ENCODE data around the gene BMP8A.
"Not testable (repeated sequence)": the region's sequence is repeated elsewhere in the genome, so short reads cannot be mapped to it uniquely, and the experiment has no call there.

BMP8A gene, protein sequence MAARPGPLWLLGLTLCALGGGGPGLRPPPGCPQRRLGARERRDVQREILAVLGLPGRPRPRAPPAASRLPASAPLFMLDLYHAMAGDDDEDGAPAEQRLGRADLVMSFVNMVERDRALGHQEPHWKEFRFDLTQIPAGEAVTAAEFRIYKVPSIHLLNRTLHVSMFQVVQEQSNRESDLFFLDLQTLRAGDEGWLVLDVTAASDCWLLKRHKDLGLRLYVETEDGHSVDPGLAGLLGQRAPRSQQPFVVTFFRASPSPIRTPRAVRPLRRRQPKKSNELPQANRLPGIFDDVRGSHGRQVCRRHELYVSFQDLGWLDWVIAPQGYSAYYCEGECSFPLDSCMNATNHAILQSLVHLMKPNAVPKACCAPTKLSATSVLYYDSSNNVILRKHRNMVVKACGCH

DNA sequence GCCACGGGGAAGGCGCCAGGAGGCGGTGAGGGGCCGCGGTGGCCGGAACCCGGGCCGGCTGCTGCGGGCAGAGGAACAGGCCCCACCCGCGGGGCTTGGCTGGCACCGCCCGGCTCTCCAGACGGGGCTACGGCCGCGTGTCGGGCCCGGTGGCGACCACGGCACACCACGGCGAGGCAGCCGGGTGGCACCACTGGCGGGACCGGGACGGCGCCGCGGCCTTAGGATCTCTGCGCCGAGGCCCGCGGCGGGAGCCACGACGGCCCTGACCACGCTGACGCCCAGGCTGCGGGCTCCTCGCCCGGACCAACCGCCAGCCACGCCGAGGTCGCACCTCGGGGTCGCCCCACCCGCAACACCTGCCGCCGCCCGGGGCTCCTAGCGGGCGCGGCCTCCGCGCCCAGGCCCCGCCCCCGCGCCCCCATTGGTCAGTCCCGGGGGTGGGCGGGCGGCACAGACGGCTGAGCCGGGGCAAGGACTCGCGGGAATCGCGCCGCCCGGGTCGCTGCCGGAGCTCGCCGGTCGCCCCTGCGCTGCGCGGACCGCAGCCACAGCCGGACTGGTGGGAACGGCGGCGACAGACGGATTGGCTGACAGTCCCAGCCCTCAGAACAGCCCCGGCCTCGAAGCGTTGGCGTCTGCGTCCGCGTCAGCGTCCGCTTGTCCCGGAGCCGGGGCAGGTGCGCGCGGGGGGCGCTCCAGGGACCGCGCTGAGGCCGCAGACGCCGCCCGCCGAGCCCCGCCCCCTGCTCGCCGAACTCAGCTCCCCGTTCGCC, at the start of gene BMP8A:
BMP8A (plus strand) TSS at position 491 of the 776 bp plus-strand sequence. CDS start 356 bp downstream, outside the sequence.
- peak; percentile 69 to 74 for DNase-seq

DNA sequence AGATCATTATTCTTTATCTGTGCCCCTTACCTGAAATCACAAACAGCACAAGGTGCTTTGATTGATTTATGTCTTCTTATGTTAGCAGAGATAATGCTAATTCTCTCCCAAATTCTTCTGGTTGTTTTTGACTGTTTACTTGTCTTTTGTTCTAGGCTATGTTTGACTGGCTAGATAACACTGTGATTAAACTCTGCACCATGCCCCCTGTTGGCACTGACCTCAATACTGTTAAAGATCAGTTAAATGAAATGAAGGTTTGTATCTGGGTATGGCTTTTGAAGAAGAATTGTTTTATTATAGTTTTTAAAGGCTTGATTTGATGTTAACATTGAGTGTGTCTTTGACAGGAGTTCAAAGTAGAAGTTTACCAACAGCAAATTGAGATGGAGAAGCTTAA, 49.6 kb upstream of the BMP8A start:
- DNase-seq = no peak

- no peak for DNase-seq
Measured at GRCh38 chr1:39445573-39445972, 45.9 kb upstream of the BMP8A start.

- no peak for DNase-seq
Measured at GRCh38 chr1:39446986-39447567, 44.4 kb upstream of the BMP8A start.

DNA sequence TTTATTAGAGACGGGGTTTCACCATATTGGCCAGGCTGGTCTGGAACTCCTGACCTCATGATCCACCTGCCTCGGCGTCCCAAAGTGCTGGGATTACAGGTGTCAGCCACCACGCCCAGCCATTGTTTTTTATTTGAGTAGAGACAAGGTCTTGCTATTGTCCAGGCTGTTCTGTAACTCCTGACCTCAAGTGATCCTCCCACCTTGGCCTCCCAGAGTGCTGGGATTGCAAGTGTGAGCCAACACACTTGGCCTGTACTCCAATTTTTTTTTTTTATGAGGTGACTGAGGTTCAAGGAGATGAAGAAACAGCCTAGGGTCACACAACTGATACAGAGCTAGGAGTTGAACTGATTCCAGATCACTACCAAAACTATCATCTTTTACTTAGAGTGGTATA, 41.4 kb upstream of the BMP8A start:
- DNase-seq = not testable (repeated sequence)

DNA sequence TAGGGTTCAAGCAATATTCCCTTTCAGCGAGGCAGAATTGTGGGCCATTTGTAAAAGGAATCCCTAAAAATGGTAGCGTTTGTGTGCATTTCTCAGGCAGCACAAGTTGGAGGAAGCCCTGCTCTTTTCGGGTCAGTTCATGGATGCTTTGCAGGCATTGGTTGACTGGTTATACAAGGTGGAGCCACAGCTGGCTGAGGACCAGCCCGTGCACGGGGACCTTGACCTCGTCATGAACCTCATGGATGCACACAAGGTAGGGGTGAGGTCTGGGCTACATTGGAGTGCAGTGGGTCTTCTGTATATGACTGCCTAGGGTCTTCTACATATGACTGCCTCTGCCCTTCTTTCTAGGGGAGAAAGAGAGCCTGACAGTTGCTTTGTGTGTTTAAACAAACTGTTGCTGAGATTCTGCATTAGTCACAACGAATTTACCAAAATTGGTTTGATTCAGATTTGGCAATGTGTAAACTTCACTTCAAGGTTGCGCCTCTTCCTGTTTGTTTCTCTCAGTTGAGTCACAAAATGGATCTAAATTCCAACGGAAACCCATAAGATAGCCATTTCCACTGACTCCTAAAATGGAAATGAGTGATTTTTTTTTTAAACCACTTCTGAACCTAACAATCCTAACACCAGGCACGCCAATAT, 40.4 kb upstream of the BMP8A start:
- no peak for DNase-seq

DNA sequence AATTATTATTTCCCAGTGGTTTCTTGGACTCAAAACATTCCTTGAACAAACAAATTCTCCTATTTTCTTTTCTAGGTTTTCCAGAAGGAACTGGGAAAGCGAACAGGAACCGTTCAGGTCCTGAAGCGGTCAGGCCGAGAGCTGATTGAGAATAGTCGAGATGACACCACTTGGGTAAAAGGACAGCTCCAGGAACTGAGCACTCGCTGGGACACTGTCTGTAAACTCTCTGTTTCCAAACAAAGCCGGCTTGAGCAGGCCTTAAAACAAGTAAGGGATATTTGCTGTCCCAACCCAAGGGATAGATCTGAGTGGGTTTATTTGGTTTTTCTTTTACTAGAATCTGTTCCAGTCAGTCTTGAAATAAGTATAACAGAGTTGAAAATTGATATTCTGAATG, 39.4 kb upstream of the BMP8A start:
- no peak for DNase-seq

DNA sequence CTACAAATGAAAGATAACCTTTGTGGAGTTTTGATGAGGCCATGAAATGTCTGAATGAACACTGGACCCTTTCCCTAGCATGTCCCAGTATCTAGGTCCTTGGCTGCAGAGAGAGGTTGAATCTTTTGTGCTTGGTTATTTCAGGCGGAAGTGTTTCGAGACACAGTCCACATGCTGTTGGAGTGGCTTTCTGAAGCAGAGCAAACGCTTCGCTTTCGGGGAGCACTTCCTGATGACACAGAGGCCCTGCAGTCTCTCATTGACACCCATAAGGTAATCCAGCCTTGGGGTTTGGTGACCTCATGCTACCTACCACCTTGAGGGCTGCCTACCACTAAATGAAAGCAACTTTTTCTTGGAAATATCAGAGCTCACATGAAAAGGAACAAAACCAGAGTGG, 38.9 kb upstream of the BMP8A start:
- DNase-seq = no peak

GRCh38 chr1:39453603-39454002, 37.8 kb upstream of the BMP8A start:
- no peak for DNase-seq

DNA sequence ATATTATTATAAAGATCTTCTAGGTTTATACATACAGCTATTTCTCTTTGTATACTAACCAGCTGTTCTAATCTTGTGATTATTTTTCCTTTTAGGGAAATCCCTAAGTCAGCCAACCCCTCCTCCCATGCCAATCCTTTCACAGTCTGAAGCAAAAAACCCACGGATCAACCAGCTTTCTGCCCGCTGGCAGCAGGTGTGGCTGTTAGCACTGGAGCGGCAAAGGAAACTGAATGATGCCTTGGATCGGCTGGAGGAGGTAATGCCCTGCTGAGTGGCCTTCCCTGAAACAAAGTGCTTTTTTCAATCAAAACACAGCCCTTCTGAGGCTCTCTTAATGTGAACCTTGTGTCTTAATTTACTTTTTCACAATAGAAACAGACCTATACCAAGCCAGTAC, 32.4 kb upstream of the BMP8A start:
- DNase-seq = no peak

GRCh38 chr1:39462074-39462473, 29.4 kb upstream of the BMP8A start:
- no peak for DNase-seq

DNA sequence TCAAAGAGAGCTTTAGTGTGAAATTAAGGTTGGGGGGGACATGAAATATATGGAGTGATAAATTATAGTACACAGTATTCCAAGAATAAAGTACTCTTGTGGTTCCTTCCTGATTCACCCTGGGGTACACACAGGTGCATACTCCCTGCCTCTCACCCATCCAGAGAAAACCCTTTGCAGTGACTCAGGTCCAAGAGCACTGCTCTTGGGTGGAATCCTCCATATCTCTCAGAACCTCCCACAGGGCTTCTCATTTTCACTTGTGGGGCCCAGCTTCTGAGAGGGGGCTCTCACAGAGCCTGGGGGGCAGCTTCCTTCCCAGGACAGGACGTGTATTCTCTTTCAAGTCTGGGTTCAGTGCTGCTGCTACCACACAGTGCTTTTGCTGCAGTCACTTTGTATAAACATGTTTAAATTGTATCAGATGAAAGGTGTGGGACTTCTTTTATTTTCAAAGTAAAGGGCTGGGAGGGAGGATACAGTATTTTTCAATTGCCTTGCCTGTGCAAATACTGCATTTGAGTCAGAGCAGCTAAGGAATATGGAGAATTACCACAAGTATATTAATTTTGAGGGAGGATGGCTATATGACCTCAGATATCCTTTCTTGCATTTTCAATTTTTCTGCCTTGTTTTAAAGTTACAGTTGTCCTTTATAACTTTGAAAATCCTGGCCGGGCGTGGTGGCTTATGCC, 24.9 kb upstream of the BMP8A start:
- no peak for DNase-seq

- DNase-seq = not testable (repeated sequence)
Measured at GRCh38 chr1:39467108-39467720, 24.2 kb upstream of the BMP8A start.

DNA sequence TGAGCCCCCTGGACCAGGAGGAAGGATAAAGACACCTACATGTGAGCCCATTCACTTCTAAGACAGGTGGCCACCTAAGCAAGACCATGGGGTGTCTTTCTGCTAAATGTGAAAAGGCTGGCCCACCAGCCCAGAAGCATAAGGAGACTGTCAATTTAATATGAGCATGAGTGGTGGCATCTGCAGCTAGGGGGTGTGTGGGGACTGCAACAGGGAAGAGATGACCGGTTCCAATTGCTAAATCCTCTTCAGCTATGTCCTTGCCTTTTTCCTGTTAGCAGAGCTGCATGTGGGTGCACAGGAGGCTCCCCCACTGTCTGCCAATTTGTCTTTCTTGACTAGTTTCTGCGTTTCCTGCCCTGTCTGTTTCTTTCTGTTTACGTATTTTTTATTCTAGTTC, 22.3 kb upstream of the BMP8A start:
- DNase-seq = no peak

DNA sequence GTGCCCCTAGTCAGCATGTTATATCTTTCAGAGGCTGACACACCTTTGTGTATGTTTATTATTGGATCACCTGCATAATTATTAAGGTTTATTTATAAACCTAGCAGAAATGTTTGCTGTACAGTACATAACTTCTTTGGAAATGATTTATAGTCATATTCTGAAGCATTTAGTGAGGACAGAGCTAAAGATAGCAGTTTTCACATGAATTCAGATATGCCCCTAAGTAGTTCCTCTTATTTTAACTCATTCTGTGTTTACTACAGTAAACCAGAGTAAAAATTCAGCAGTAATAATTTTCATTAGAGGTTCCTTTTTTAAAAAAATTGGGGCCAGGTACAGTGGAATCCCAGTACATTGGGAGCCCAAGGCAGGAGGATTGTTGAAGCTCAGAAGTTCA, 21.4 kb upstream of the BMP8A start:
- no peak for DNase-seq

DNA sequence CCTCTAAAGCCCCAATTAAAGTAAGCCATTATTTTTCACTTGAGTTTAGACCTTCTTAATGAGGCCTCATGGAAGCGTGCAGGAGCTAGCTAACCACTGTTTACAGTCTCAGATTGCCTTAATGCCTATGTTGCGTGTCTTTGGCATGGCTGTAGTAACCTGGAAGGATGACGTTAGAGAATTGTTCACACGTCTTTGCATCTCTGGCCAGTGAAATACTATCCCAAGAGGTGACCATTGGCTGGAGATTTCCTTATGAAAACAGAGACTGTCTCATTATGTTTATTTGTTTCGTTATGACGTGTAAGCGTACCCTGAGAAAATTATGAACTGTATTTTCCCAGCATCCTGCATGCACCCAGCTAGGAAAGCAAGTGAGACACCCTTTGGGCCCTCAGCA, 18.6 kb upstream of the BMP8A start:
- DNase-seq = no peak

GRCh38 chr1:39473324-39473723, 18.1 kb upstream of the BMP8A start:
- no peak for DNase-seq

DNA sequence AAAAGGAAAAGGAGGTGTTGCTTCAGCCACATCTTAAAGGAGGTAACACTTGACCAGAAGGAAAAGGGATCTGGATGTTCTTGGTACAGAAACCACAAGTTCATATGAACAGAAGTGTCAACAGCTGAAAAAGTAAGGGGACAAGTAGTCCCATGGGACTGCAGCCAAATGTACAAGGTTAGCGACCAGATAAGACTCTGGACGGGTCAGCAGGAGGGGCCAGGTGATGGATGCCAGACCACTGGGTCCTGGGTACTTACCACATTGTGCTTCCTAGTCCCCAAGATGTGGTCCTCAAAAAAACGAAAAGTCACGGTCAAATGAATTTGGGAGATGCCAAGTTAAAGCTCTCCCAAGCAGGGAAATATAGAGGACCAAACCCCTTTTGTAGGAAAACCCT, 16.6 kb upstream of the BMP8A start:
- DNase-seq = no peak

DNA sequence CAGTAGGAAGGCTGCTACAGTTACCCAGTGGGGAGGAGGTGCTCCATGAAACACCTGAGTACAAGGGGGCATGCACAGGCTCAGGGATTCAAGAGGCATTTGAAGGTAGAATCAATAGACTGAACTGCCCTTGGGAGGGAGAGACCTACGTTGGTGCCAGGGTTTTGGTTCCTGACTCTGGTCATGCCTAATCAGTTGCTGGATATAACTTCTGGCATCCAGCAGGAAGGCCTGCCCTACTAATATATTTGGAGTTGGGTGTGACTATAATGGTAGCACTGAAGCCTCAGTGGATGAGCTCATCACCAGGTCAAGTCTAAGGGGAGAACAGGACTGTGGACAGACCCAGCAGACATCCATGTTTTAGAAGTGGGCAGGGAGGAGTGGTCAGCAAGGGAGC, 15.9 kb upstream of the BMP8A start:
- DNase-seq = not testable (repeated sequence)

DNA sequence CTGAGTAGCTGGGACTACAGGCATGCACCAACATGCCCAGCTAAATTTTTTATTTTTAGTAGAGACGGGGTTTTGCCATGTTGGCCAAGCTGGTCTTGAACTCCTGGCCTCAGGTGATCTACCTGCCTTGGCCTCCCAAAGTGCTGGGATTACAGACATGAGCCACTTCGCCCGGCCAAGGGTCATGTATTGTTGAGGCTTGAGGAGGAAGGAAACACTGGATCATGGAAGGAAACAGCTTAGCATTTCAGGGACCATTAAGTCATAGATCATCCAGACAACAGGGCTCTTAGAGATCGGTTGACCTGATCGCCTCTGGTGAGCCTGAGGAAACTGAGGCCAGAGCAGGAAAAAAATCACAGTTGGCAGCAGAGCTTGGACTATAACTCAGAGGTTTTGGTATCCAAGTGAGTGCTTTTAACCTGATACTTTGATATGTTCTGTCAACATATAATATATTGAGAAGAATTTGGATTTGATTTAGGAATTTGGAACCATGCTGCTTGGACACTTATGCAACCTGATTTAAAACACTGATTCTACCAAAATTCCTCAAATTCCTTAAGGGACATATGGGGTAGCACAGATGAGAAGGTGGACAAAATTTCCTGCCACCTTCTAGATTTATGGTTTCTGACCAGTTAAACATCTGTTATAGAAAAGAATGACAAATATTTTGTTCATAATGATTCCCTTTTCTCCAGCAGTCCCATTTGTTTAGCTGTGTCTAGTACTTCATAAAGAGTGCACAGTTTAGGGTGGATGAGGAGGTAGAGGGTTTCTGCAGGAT, 13.1 kb upstream of the BMP8A start:
- DNase-seq = no peak

- DNase-seq = no peak
Measured at GRCh38 chr1:39481289-39481688, 10.1 kb upstream of the BMP8A start.

All from activated CD4-positive, alpha-beta T cell treated with anti-CD3 and anti-CD28 coated beads, Interleukin-2, amount 50 U/mL, for 48 hours (primary cell).